ENCODE results near the gene DENND1A.

- TF ChIP-seq POLR2AphosphoS5 (IDR thresholded peaks at IDR 0.05; ENCODE audit: low read depth, low read length) (0 out of 2 replicates have a peak, but pooled peaks have one; percentile 48), SIN3A (IDR thresholded peaks at IDR 0.05; ENCODE audit: borderline replicate concordance, insufficient read depth, low read length) (peak; percentile 67)
Observed at GRCh38 chr9:123742009-123742767, 187.7 kb downstream of the DENND1A start.

Data from PFSK-1 (cell line).